BE2C (cell line): Measurements from ENCODE around the gene NDST1.

ENCODE experiments used
- DNase-seq: peaks from one replicate; pipeline ENCODE4 v3.0.0-alpha.2; 2020
- H3K27me3 ChIP-seq: fragments of 250-450 bp; sonication (Bioruptor Pico); 2 replicates; pipeline ENCODE4 v1.5.1; 2020; ENCODE audit warnings: mild to moderate bottlenecking
- H3K36me3 ChIP-seq: fragments of 250-450 bp; sonication (Bioruptor Pico); 2 replicates; pipeline ENCODE4 v1.5.1; 2020; ENCODE audit warnings: mild to moderate bottlenecking
- H3K4me1 ChIP-seq: fragments of 250-450 bp; sonication (Bioruptor Pico); 2 replicates; pipeline ENCODE4 v1.5.1; 2020
- H3K4me3 ChIP-seq: 2 replicates; pipeline ENCODE4 v1.5.1; 2011; ENCODE audit warnings: low read depth, low read length
- H3K9me3 ChIP-seq: fragments of 250-450 bp; sonication (Bioruptor Pico); 2 replicates; pipeline ENCODE4 v1.5.1; 2020
- CTCF ChIP-seq: IDR thresholded peaks from 2 replicates; pipeline ENCODE4 v1.5.1; 2012; ENCODE audit warnings: mild to moderate bottlenecking, low read depth, low read length

NDST1 gene

GRCh38 chr5:150565868-150566267 lies 57.9 kb downstream of the NDST1 start:
- no peak for TF ChIP-seq CTCF
- no peaks in the 10 kb centered on the region for H3K27me3 ChIP-seq
- H3K4me1 ChIP-seq: no peaks in the 10 kb centered on the region; the same call in 1 of the 2 replicates
- H3K36me3 ChIP-seq: no peaks in the 10 kb centered on the region
- no peak overlapping the region for H3K4me3 ChIP-seq
- DNase-seq: no peak
- H3K9me3 ChIP-seq: no peaks in the 10 kb centered on the region

- DNase-seq: no peak
- Histone ChIP-seq H3K9me3 (no peaks in the 10 kb centered on the region), H3K4me3 (no peak overlapping the region), H3K4me1 (no peaks in the 10 kb centered on the region; the same call in 1 of the 2 replicates), H3K36me3 (no peaks in the 10 kb centered on the region), H3K27me3 (no peaks in the 10 kb centered on the region)
- no peak for TF ChIP-seq CTCF
These were observed 59.2 kb downstream of the NDST1 start for GRCh38 chr5:150567031-150567717.

GRCh38 chr5:150568663-150569062 lies 60.7 kb downstream of the NDST1 start:
- no peaks in the 10 kb centered on the region for H3K36me3 ChIP-seq
- DNase-seq: no peak
- no peak for TF ChIP-seq CTCF
- H3K27me3 ChIP-seq: no peaks in the 10 kb centered on the region
- H3K9me3 ChIP-seq: no peaks in the 10 kb centered on the region
- no peaks in the 10 kb centered on the region; the same call in 1 of the 2 replicates for H3K4me1 ChIP-seq
- no peak overlapping the region for H3K4me3 ChIP-seq

- peaks cover 14% of the 10 kb centered on the region for H3K4me1 ChIP-seq
- no peaks in the 10 kb centered on the region for H3K36me3 ChIP-seq
- no peak for TF ChIP-seq CTCF
- no peaks in the 10 kb centered on the region for H3K27me3 ChIP-seq
- H3K4me3 ChIP-seq: no peak overlapping the region
- no peak for DNase-seq
- no peaks in the 10 kb centered on the region for H3K9me3 ChIP-seq
These were observed 62.4 kb downstream of the NDST1 start for GRCh38 chr5:150570333-150570732.

GRCh38 chr5:150571836-150572235 lies 63.9 kb downstream of the NDST1 start:
- H3K4me1 ChIP-seq: peaks cover 22% of the 10 kb centered on the region
- no peak for DNase-seq
- no peaks in the 10 kb centered on the region for H3K9me3 ChIP-seq
- H3K36me3 ChIP-seq: no peaks in the 10 kb centered on the region
- no peaks in the 10 kb centered on the region for H3K27me3 ChIP-seq
- no peak for TF ChIP-seq CTCF
- no peak overlapping the region for H3K4me3 ChIP-seq

- H3K36me3 ChIP-seq: no peaks in the 10 kb centered on the region
- DNase-seq: no peak
- no peak overlapping the region for H3K4me3 ChIP-seq
- H3K27me3 ChIP-seq: no peaks in the 10 kb centered on the region
- peaks cover 22% of the 10 kb centered on the region for H3K4me1 ChIP-seq
- no peaks in the 10 kb centered on the region for H3K9me3 ChIP-seq
- TF ChIP-seq CTCF: no peak
These were observed 65.3 kb downstream of the NDST1 start for GRCh38 chr5:150573216-150573615.
